Upper lobe of left lung (tissue), 6 donors: Measurements from ENCODE around the gene FBXL20. TPM values are rescaled to one million over a fixed set of nuclear protein-coding genes. Genes with fewer than 3 reads are reported as not detected.

Experiments
- ATAC-seq, 2 donors: fragments of 200-7000 bp; cut with Tn5 transposase; one replicate each; pipeline ENCODE4 v1.9.1; 2022; ENCODE audit warnings: mild to moderate bottlenecking in 2 of 2, moderate library complexity in 2 of 2; ENCODE audit not compliant: low FRiP score in 2 of 2
- DNase-seq, 2 donors: peaks; one replicate each; pipeline ENCODE4 v3.0.0-alpha.2; 2019 to 2020
- H3K27ac ChIP-seq, 4 donors: fragments of 200-600 bp; sonication (generic); one replicate each; pipeline ENCODE4 v1.5.1; 2016 to 2019
- H3K27me3 ChIP-seq, 4 donors: fragments of 200-600 bp; sonication (generic); one replicate each; pipeline ENCODE4 v1.5.1; 2017 to 2019
- H3K36me3 ChIP-seq, 4 donors: fragments of 200-600 bp; sonication (generic); one replicate each; pipeline ENCODE4 v1.5.1; 2016 to 2019
- H3K4me1 ChIP-seq, 4 donors: fragments of 200-600 bp; sonication (generic); one replicate each; pipeline ENCODE4 v1.5.1; 2018 to 2019
- H3K4me3 ChIP-seq, 4 donors: fragments of 200-600 bp; sonication (generic); one replicate each; pipeline ENCODE4 v1.5.1; 2017 to 2019; ENCODE audit warnings: mild to moderate bottlenecking in 2 of 4, moderate library complexity in 1 of 4
- H3K9me3 ChIP-seq, 4 donors: fragments of 200-600 bp; sonication (generic); one replicate each; pipeline ENCODE4 v1.5.1; 2018 to 2019
- EP300 ChIP-seq, 4 donors: sonication (generic); formaldehyde crosslinking; IDR thresholded peaks; one replicate each; pipeline ENCODE4 v1.5.1; 2017; ENCODE audit warnings: antibody characterized with exemption in 4 of 4, control low read depth in 2 of 4
- POLR2A ChIP-seq, 4 donors: fragments of 450-650 bp; IDR thresholded peaks; one replicate each; pipeline ENCODE4 v1.5.1; 2016 to 2017; ENCODE audit warnings: antibody characterized with exemption in 4 of 4, mild to moderate bottlenecking in 2 of 4
- POLR2AphosphoS5 ChIP-seq, 2 donors: sonication (generic); formaldehyde crosslinking; IDR thresholded peaks; one replicate each; pipeline ENCODE4 v1.5.1; 2017; ENCODE audit warnings: antibody characterized with exemption in 2 of 2
- WGBS, 2 donors: methylation state at CpG; one replicate each; pipeline ENCODE4 v1.1.5; 2017 to 2018; 5-methylcytosine and 5-hydroxymethylcytosine counted together
- total RNA-seq, 6 donors: library from RNA; depleted of rRNA in 4 of 6; stranded (reverse); fragments of >200 nt in 4 of 6; gene quantifications; one replicate each; pipeline versions ENCODE4 v1.1.0 to v1.2.1, GENCODE V29; 2016 to 2021
- TF ChIP-seq, protein P1 (sequence below), 6 experiments: fragments of 450-650 bp in 4 of 6; fragments of 200-600 bp in 2 of 6; sonication (generic) in 2 of 6; IDR thresholded peaks; one replicate each; pipeline ENCODE4 v1.5.1; 2016 to 2019; ENCODE audit warnings: antibody characterized with exemption in 6 of 6
- donor health status: DM: no; HTN: no; CAD: no; lungs with moderate emphysema.
- donor health status: DM: no; HTN: yes; CAD: no; lungs with severe emphysema.

The FBXL20 gene
- total RNA-seq, 6 donors from 2014 or later: 7.6 to 53.4 (median 30.4) TPM

DNA sequence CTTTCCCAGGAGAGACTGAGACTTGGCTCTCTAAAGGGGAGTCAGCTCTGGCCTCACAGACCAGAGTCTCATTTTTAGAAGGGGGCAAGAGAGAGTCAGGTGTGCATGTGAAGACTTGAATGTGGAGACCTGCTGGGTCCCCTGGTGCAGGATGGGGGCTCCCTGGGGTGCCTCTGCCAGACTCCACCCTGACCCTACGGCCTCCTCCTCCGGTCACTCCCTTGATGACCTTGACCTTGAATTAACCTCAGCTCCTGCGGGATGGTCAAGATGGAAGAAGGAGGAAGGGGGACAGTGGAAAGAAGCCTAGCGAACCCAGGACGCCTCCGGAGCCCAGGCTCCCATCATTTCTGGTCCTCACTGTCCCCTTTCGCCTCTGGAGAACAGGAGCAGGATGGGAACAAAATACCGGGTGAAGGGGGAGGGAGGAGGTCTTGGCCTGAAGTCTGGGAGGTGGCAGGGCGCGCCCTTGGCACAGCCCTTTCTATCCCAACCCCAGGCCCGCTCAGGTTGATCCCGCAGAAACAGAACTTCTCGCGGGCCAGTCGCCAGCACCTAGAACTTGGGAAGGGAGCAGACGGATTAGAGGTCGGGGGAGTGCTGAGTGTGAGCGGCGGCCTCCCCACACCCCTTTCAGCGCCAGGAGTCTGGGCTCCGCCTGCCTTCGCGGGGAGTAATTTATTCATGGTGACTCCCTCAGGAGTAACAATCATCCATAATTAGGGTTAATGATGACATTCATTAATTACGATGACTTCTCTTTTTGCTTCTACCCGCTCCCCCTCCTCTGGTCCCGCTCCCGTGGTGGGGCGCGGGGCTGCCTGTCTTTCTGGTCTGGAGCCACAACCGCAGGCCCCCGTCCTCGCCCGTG lies 177.3 kb downstream of the FBXL20 start:
- ATAC-seq (no peak), DNase-seq (no peak)
- Histone ChIP-seq H3K27me3 (peaks cover 0 to 30% (median 17%) of the 10 kb centered on the region in 4 donors), H3K4me1 (peaks cover 19 to 24% (median 23%) of the 10 kb centered on the region in 4 donors), H3K9me3 (no peaks in the 10 kb centered on the region), H3K27ac (no peak overlapping the region), H3K36me3 (no peaks in the 10 kb centered on the region), H3K4me3 (peak overlapping the region in 1 of 4 donors; percentile 49)
- no peak for TF ChIP-seq POLR2A (IDR thresholded peaks at IDR 0.05)
- WGBS, 2 donors: 43 to 47% methylated on average over 26 to 33 of the region's 33 CpGs

DNA sequence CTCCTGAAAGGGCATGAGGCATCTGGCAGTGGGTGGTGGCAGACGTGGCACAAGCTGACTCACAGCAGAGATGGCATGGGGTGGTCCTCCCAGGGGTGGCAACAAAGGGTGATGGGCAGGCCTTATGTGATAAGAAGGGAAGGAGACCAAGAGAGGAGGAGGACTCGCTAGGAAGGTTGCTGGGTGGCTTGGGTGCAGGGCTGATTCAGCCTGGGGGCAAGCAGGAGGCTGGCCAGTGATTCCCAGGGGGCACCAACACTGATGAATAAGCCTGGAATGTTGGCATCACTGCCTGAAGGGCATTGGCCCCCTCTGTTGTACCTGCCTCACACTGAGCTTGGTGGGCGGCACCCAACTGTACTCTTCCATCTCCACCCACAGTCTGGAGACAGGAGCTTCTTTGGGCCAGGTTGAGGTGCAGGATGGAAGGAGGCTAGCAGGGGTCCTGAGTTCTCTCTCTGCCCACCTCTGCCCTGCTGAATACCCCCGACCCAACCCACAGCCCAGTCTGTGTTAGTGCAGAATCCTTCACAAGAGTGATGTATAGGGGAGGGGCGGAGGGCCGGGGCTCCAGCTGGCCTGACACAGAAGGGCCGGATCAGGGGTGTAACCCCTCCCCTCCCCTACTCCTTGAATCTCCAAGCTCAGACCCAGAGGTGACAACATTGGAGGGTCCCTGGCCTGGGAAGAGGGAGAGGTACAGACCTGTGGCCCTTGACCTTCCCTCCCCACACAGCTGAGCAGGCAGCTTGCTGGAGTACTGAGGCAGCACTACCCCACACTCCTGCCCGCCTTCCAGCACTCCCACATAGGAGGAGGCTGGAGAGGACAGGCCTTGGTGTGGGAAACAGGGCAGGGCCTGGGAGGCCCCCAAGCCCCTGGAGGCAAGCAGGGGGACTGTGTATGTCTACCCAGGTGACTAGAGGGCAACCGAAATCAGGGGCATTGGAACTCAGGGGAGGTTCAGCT lies 178.3 kb downstream of the FBXL20 start:
- Histone ChIP-seq H3K9me3 (no peaks in the 10 kb centered on the region), H3K27me3 (peaks cover 0 to 30% (median 17%) of the 10 kb centered on the region in 4 donors), H3K4me1 (peaks cover 19 to 24% (median 23%) of the 10 kb centered on the region in 4 donors), H3K36me3 (no peaks in the 10 kb centered on the region), H3K27ac (no peak overlapping the region), H3K4me3 (no peak overlapping the region)
- DNase-seq: no peak
- no peak for ATAC-seq
- TF ChIP-seq POLR2A (IDR thresholded peaks at IDR 0.05) (no peak), POLR2AphosphoS5 (IDR thresholded peaks at IDR 0.05) (no peak), EP300 (IDR thresholded peaks at IDR 0.05) (no peak)
- TF ChIP-seq, protein P1, sequence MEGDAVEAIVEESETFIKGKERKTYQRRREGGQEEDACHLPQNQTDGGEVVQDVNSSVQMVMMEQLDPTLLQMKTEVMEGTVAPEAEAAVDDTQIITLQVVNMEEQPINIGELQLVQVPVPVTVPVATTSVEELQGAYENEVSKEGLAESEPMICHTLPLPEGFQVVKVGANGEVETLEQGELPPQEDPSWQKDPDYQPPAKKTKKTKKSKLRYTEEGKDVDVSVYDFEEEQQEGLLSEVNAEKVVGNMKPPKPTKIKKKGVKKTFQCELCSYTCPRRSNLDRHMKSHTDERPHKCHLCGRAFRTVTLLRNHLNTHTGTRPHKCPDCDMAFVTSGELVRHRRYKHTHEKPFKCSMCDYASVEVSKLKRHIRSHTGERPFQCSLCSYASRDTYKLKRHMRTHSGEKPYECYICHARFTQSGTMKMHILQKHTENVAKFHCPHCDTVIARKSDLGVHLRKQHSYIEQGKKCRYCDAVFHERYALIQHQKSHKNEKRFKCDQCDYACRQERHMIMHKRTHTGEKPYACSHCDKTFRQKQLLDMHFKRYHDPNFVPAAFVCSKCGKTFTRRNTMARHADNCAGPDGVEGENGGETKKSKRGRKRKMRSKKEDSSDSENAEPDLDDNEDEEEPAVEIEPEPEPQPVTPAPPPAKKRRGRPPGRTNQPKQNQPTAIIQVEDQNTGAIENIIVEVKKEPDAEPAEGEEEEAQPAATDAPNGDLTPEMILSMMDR (IDR thresholded peaks at IDR 0.05): no peak
- 73 to 80% methylated on average over 5 to 9 of the region's 9 CpGs for WGBS, 2 donors

DNA sequence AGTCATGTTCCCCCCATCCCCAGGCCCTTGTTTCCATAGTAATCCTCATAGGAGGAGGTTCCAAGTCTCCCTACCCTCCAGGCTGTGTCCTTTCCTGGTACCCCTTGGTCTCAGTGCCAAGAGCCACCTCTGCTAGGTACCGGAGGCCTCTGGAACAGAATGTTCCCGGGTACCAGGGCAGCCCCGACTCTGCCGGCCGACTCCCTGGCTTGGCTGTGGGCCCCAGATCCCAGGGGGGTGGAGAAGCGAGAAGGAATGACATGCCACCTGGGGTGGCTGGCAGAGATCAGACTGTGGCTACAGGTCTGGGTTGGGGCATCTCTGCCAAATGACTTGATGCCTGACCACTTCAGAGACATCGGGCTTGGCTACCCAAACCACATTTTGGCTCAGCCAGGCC lies 179.3 kb downstream of the FBXL20 start:
- DNase-seq: no peak
- no peaks in the 10 kb centered on the region for H3K9me3 ChIP-seq
- ATAC-seq: no peak
- 64 to 100% methylated on average over 1 to 7 of the region's 7 CpGs for WGBS, 2 donors
- no peak overlapping the region for H3K4me3 ChIP-seq
- H3K36me3 ChIP-seq: no peaks in the 10 kb centered on the region
- H3K27me3 ChIP-seq: peaks cover 0 to 28% (median 17%) of the 10 kb centered on the region in 4 donors
- peaks cover 19 to 24% (median 23%) of the 10 kb centered on the region in 4 donors for H3K4me1 ChIP-seq
- no peak overlapping the region for H3K27ac ChIP-seq
- TF ChIP-seq EP300 (IDR thresholded peaks at IDR 0.05): no peak
- TF ChIP-seq, protein P1 (IDR thresholded peaks at IDR 0.05): no peak
- TF ChIP-seq POLR2AphosphoS5 (IDR thresholded peaks at IDR 0.05): no peak
- TF ChIP-seq POLR2A (IDR thresholded peaks at IDR 0.05): no peak

DNA sequence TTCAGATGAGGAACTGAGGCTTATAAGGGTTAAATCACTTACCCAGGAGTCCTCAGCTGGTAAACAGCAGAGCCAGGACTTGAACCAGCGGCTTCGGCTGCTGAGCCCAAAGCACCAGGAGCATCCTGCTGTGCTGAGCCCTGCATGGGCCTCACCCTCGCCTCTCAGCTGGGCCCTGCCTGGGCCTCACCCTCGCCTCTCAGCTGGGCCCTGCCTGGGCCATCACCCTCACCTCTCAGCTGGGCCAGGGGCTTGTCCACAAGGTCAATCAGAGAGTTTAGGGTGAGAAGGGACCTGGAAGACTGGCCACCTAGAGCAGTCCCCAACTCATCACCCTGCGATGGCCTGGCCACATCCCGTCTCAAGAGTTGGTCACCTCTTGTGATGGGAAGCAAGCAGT lies 179.9 kb downstream of the FBXL20 start:
- WGBS, 2 donors: 86 to 95% methylated on average over 2 to 6 of the region's 6 CpGs
- no peak overlapping the region for H3K4me3 ChIP-seq
- TF ChIP-seq, protein P1 (IDR thresholded peaks at IDR 0.05): no peak
- no peak for TF ChIP-seq EP300 (IDR thresholded peaks at IDR 0.05)
- TF ChIP-seq POLR2A (IDR thresholded peaks at IDR 0.05): no peak
- TF ChIP-seq POLR2AphosphoS5 (IDR thresholded peaks at IDR 0.05): no peak
- DNase-seq: no peak
- no peak overlapping the region for H3K27ac ChIP-seq
- no peak for ATAC-seq
- peaks cover 0 to 25% (median 17%) of the 10 kb centered on the region in 4 donors for H3K27me3 ChIP-seq
- no peaks in the 10 kb centered on the region for H3K9me3 ChIP-seq
- peaks cover 19 to 24% (median 23%) of the 10 kb centered on the region in 4 donors for H3K4me1 ChIP-seq
- no peaks in the 10 kb centered on the region for H3K36me3 ChIP-seq
